ENCODE measurements around the gene IL1RL2.

DNA sequence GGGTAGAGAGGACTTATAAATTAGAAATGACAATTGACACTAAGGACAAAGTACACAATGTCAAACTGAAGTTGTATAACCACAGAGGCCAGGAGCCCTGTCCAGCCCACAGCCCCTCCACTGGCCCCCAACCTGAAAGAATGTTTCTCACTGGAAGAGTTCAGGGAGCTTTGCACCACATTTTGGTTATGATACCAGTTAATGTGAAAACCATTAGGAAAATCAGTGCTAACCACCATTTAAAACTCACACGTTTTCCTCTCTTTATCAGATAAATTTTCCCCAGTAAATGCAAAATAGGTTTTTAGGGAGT, 6.2 kb upstream of the IL1RL2 start:
- TF ChIP-seq SUZ12 (IDR thresholded peaks at IDR 0.05; ENCODE audit: extremely low read depth, insufficient read depth, insufficient read length) = no peak
- TF ChIP-seq ZNF274 (IDR thresholded peaks at IDR 0.05; ENCODE audit: low read depth, low read length) = no peak
